CD4-positive, alpha-beta T cell treated with Interleukin-10 for 1 hour (primary cell): ENCODE measurements around the gene GABRA1.

ENCODE experiments used
- DNase-seq: peaks from one replicate; pipeline ENCODE4 v3.0.0-alpha.2; 2020

GABRA1 gene

DNA sequence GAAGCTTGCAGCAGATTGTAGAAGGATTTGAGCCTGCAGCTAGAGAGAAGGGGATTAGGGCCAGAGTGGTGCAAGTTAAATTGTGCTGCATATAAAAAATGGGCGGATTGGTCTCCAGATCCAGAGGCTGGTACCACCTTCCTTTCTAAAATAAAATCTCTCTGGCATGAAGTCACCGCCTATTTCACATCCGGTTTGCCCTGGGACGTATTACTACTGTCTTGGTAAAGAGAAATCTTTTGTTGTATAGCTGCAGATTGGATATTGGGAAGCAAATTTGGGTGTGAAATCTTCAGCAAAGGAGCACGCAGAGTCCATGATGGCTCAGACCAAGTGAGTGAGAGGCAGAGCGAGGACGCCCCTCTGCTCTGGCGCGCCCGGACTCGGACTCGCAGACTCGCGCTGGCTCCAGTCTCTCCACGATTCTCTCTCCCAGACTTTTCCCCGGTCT lies at the start of gene GABRA1:
GABRA1 (plus strand) TSS at position 180 of the 451 bp plus-strand sequence. CDS start 2,691 bp downstream, outside the sequence.
- no peak for DNase-seq

- DNase-seq: no peak
Observed at GRCh38 chr5:161799316-161799715, 48.6 kb upstream of the GABRA1 start.

DNA sequence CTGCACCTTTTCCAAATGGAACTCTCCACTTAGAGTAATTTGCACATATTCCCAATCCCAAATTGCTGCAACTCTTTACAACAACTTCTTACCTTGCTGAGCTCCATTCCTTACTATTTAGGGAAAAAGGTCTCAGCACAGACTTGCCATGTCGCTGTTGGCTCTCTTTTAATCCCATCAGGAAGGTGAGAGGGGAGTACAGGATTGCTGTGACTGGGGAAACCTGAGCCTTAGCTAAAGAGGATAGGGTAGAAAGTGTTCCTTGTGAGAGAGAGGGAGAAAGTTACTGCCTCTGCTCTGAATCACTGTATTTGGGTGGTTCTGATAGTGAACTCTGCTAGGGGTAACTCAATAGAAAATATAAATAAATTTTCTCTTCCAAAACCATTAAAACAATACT lies 43.7 kb upstream of the GABRA1 start:
- DNase-seq: no peak

DNA sequence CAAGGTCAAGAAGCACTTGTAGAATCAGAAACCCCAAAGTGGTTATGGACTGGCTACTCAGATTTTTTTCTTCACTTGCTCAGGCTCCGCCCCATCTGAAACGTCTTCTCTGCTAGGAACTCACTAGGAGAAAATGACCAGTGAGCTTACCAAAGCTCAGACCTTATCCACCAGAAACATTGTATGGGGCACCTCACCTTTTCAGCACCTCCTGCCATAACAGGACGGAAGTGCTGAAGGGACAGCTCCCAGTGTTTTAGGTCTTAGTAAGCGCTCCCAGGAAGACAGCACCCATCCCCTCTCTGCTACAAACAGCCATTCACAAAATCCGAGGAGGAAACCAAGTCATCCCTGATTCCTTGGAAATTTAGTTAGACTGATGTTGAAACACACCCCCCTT lies 1.2 kb upstream of the GABRA1 start:
- DNase-seq: no peak

DNA sequence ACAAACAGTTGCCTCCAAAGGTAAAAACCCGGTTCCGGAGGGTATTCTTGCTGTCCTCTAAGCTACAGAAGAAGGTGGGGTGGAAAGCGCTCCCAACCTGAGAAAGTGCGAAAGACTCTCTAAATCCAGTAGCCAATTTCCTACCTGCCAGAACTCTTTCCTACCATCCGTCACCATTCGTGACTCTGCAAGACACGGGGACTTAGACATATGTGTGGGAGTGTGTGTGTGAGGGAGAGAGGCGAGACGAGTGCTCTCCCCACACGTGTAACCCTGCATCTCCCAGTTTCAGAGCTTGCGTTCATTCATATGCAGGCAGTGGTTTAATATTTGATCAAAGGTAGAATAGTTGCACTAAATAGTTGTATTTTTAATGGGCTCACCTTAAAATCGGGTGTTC lies 473 bp upstream of the GABRA1 start:
- no peak for DNase-seq

DNA sequence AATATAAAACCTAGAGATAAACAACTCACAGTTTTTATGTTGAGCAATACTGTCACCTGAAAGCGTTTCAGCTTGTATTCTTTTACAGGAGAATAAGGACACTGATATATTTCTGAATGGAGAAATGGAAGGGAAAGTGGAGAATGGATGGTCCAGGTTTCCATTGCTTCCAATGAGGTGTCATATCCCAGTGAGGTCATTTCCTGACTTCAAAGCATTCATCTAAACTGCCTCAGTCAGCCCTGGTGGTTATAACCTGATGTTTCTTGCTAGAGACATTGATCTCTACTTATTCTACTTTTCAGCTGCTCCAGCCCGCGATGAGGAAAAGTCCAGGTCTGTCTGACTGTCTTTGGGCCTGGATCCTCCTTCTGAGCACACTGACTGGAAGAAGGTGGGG lies 2.6 kb downstream of the GABRA1 start:
- DNase-seq: no peak

- no peak for DNase-seq
Observed at GRCh38 chr5:161851691-161852299, 3.9 kb downstream of the GABRA1 start.

- no peak for DNase-seq
Observed at GRCh38 chr5:161857358-161857757, 9.4 kb downstream of the GABRA1 start.

GRCh38 chr5:161863259-161863658 lies 15.3 kb downstream of the GABRA1 start:
- no peak for DNase-seq

DNA sequence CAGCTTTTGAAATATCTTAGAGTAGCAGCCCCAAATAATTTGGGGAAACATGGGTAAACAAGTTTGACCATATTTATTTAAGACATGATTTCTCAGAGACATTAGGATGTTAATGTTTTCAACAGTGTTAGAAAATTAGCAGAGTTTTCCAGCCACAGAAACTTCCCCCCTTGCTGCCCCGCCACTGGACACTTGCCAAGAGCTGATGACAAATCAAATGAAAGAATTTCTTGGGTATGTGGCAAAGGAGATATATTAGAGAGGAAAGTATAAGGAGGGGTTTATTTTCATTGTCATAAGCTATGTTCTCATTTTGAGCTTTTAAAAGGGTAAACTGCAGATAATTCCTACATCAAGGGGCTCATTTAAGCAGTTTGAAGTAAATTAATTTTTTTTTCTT lies 15.9 kb downstream of the GABRA1 start:
- no peak for DNase-seq

DNA sequence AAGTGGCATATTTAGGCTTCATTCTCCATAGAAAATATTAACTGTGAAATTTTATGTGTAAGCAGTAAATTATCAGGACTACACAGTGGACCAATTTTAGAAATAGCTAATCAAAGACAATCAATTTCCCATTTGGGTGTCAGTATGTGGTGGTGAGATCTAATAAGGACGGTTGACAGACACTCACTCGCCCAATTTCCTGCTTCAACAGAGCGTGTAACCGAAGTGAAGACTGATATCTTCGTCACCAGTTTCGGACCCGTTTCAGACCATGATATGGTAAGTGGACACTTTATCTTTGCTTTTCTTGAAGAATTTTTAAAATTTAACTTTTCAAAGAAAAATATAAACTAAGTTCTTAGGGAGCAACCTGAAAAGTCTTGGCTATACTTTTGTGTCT lies 17.6 kb downstream of the GABRA1 start:
- no peak for DNase-seq

- no peak for DNase-seq
Observed at GRCh38 chr5:161889971-161890370, 42.1 kb downstream of the GABRA1 start.

GRCh38 chr5:161895514-161895913 lies 47.6 kb downstream of the GABRA1 start:
- DNase-seq: no peak

DNA sequence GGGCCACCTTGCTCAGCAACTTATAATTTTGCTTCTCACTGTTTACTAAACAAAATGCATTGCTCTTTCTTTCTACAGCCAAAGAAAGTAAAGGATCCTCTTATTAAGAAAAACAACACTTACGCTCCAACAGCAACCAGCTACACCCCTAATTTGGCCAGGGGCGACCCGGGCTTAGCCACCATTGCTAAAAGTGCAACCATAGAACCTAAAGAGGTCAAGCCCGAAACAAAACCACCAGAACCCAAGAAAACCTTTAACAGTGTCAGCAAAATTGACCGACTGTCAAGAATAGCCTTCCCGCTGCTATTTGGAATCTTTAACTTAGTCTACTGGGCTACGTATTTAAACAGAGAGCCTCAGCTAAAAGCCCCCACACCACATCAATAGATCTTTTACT lies 49.1 kb downstream of the GABRA1 start:
- DNase-seq: no peak

GRCh38 chr5:161899590-161899989 lies 51.7 kb downstream of the GABRA1 start:
- no peak for DNase-seq

- DNase-seq: no peak
Observed at GRCh38 chr5:161900981-161901380, 53.1 kb downstream of the GABRA1 start.

- no peak for DNase-seq
Observed at GRCh38 chr5:161921781-161922180, 73.9 kb downstream of the GABRA1 start.

DNA sequence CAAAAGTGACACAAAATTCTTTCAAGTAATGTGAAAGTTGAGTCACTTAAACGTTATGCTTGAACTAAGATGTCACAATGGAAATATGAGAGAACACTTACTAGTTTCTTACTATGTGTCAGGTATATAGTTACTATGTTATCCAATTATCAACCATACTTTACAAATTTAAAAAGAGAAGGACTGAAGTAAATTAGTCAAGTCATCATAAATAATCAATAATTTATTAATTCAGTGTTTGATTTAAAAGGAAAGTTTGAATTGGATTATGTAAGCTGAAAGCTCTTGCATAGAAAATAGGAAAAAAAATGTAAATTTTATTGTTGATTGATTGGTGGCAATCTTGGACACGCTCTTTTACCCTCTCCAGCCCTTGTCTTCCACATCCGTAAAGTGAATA lies 76.3 kb downstream of the GABRA1 start:
- DNase-seq: no peak

- DNase-seq: no peak
Observed at GRCh38 chr5:161925960-161926359, 78.0 kb downstream of the GABRA1 start.

DNA sequence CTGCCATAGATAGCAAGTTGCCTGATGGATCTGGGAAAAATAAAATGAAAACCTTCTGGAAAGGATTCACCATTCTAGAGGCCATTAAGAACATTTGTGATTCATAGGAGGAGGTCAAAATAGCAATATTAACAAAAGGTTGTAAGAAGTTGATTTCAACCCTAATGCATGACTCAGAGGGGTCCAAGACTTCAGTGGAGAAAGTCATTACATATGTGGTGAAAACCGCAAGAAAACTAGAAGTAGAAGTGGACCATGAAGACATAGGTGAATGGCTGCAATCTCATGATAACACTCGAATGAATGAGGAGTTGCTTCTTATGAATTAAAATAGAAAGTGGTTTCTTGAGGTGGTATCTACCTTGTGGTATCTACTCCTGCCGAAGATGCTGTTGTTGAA lies 86.6 kb downstream of the GABRA1 start:
- DNase-seq: no peak

GRCh38 chr5:161944974-161945373 lies 97.1 kb downstream of the GABRA1 start:
- no peak for DNase-seq

- no peak for DNase-seq
Observed at GRCh38 chr5:161946911-161947310, 99.0 kb downstream of the GABRA1 start.
